ENCODE data around the gene CDCA8.

- TF ChIP-seq, protein P1, sequence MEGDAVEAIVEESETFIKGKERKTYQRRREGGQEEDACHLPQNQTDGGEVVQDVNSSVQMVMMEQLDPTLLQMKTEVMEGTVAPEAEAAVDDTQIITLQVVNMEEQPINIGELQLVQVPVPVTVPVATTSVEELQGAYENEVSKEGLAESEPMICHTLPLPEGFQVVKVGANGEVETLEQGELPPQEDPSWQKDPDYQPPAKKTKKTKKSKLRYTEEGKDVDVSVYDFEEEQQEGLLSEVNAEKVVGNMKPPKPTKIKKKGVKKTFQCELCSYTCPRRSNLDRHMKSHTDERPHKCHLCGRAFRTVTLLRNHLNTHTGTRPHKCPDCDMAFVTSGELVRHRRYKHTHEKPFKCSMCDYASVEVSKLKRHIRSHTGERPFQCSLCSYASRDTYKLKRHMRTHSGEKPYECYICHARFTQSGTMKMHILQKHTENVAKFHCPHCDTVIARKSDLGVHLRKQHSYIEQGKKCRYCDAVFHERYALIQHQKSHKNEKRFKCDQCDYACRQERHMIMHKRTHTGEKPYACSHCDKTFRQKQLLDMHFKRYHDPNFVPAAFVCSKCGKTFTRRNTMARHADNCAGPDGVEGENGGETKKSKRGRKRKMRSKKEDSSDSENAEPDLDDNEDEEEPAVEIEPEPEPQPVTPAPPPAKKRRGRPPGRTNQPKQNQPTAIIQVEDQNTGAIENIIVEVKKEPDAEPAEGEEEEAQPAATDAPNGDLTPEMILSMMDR (conservative IDR thresholded peaks at IDR 0.05), result no peak
- TF ChIP-seq EZH2 (IDR thresholded peaks at IDR 0.05; ENCODE audit: low read depth), result no peak
Observed at GRCh38 chr1:37725851-37726613, 33.7 kb downstream of the CDCA8 start.

Measured in PC-9 (cell line).